ENCODE data around the gene PPP2R3B. TPM values are rescaled to one million over a fixed set of nuclear protein-coding genes. Genes with fewer than 3 reads are reported as not detected.
A peak's percentile ranks its signal among the peaks of the same experiment; 100 is the strongest.

Gene PPP2R3B
- total RNA-seq, 6 experiments from 2014 or later, result 4.2 to 6.3 (median 5.3) TPM

GRCh38 chrX:371907-372306, 14.8 kb downstream of the PPP2R3B start:
- Histone ChIP-seq H3K27ac (no peak overlapping the region), H3K9me3 (no peaks in the 10 kb centered on the region), H3K27me3 (no peaks in the 10 kb centered on the region), H3K36me3 (no peaks in the 10 kb centered on the region), H3K4me3 (no peak overlapping the region), H3K4me1 (no peaks in the 10 kb centered on the region)
- TF ChIP-seq, protein P1, sequence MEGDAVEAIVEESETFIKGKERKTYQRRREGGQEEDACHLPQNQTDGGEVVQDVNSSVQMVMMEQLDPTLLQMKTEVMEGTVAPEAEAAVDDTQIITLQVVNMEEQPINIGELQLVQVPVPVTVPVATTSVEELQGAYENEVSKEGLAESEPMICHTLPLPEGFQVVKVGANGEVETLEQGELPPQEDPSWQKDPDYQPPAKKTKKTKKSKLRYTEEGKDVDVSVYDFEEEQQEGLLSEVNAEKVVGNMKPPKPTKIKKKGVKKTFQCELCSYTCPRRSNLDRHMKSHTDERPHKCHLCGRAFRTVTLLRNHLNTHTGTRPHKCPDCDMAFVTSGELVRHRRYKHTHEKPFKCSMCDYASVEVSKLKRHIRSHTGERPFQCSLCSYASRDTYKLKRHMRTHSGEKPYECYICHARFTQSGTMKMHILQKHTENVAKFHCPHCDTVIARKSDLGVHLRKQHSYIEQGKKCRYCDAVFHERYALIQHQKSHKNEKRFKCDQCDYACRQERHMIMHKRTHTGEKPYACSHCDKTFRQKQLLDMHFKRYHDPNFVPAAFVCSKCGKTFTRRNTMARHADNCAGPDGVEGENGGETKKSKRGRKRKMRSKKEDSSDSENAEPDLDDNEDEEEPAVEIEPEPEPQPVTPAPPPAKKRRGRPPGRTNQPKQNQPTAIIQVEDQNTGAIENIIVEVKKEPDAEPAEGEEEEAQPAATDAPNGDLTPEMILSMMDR (IDR thresholded peaks at IDR 0.05), result no peak
- no peak for TF ChIP-seq POLR2A (IDR thresholded peaks at IDR 0.05)
- intact Hi-C loops (cut with DNase I), result no loop called here
- 82% methylated on average over 15 of the region's 15 CpGs for WGBS (ENCODE audit: insufficient coverage, low coverage, low lambda C conversion rate, missing lambda C conversion rate)
- DNase-seq, result no peak
- ATAC-seq, result no peak

- no peaks in the 10 kb centered on the region for H3K36me3 ChIP-seq
- 81% methylated on average over 18 of the region's 48 CpGs for WGBS (ENCODE audit: insufficient coverage, low coverage, low lambda C conversion rate, missing lambda C conversion rate)
- no peak overlapping the region for H3K4me3 ChIP-seq
- no peak overlapping the region for H3K27ac ChIP-seq
- intact Hi-C loops (cut with DNase I), result no loop called here
- H3K27me3 ChIP-seq, result no peaks in the 10 kb centered on the region
- ATAC-seq, result no peak
- no peaks in the 10 kb centered on the region for H3K4me1 ChIP-seq
- no peak for TF ChIP-seq POLR2A (IDR thresholded peaks at IDR 0.05)
- TF ChIP-seq, protein P1 (IDR thresholded peaks at IDR 0.05), result no peak
- DNase-seq, result peak in 1 of 3 donors; percentile 48
- H3K9me3 ChIP-seq, result no peaks in the 10 kb centered on the region
Observed at GRCh38 chrX:370963-371745, 15.6 kb downstream of the PPP2R3B start.

DNA sequence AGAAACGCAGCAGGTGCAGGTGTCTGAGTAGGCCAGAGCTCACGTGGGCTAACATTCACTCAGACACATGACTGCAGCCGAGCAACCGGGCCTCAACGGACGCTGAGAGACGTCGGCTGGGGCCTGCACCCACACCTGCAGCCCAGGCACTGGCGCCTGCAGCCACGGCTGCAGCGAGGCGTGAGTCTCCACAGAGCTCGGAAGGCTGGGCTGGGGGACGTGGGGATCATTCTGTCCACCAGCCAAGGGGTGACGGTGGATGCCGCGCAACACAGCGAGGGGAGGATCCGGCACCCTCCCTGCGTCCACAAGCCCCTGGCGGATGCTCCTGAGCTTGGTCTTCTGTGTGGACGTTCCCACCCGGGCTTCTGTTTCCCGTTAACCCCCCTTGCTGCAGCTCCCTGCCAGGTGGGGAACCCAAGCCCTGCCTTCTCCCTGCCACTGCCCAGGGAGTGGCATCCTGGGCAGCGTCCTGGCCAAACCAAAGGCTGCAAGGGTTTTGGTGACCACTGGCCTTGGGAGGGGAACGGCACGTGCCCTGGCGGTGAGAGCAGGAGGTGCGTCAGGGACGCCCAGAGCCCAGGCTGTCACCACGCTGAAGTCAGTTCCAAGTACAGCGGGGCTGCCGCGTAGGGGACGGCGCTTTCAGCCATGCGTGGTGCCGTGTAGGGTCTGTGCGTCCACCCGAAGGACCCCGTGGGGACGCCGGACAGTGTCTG, 16.3 kb downstream of the PPP2R3B start:
- Histone ChIP-seq H3K27me3 (no peaks in the 10 kb centered on the region), H3K4me3 (no peak overlapping the region), H3K36me3 (no peaks in the 10 kb centered on the region), H3K27ac (no peak overlapping the region), H3K9me3 (no peaks in the 10 kb centered on the region), H3K4me1 (no peaks in the 10 kb centered on the region)
- DNase-seq (no peak), ATAC-seq (peak in 1 of 4 donors; percentile 17)
- WGBS (ENCODE audit: insufficient coverage, low coverage, low lambda C conversion rate, missing lambda C conversion rate), result 89% methylated on average over 7 of the region's 43 CpGs
- intact Hi-C loops (cut with DNase I), result no loop called here
- TF ChIP-seq, protein P1 (IDR thresholded peaks at IDR 0.05), result no peak
- no peak for TF ChIP-seq POLR2A (IDR thresholded peaks at IDR 0.05)

GRCh38 chrX:369563-370101, 17.1 kb downstream of the PPP2R3B start:
- WGBS (ENCODE audit: insufficient coverage, low coverage, low lambda C conversion rate, missing lambda C conversion rate), result 89% methylated on average over 8 of the region's 34 CpGs
- Histone ChIP-seq H3K4me3 (no peak overlapping the region), H3K27me3 (no peaks in the 10 kb centered on the region), H3K9me3 (no peaks in the 10 kb centered on the region), H3K36me3 (no peaks in the 10 kb centered on the region), H3K27ac (no peak overlapping the region), H3K4me1 (no peaks in the 10 kb centered on the region)
- ATAC-seq (no peak), DNase-seq (peak in 1 of 3 donors; percentile 49)
- intact Hi-C loops (cut with DNase I), result no loop called here
- no peak for TF ChIP-seq POLR2A (IDR thresholded peaks at IDR 0.05)

All from right lobe of liver (tissue), 6 donors.